ENCODE results near the gene SORBS2. TPM values are rescaled to one million over a fixed set of nuclear protein-coding genes. Genes with fewer than 3 reads are reported as not detected.

SORBS2 gene
- total RNA-seq, 1 experiment from 2014 or later = 0.34 TPM

GRCh38 chr4:185602397-185602796 lies 209.6 kb downstream of the SORBS2 start:
- ChIA-PET POLR2A (no interaction called here), RAD21 (ENCODE audit: low non-redundant PET in 1 of 2, low total read pairs in 2 of 2, uncharacterized antibody in 2 of 2, unreplicated experiment in 2 of 2) (no interaction called here), CTCF (interaction anchor here (1.3 to 1.4 kb wide), 2 partner anchors 13 to 436 kb away, joined by 3 to 4 read pairs; no protein-coding TSS in a partner anchor)
- Histone ChIP-seq H2AFZ (ENCODE audit: low read depth, low read length, poor library complexity, severe bottlenecking) (no peak overlapping the region), H3K36me3 (ENCODE audit: control insufficient read depth in 1 of 2, insufficient read depth in 2 of 2, low read length in 2 of 2) (no peaks in the 10 kb centered on the region), H3K4me3 (replicated peaks in 1 of 2; ENCODE audit: low read depth in 1 of 2, low read length in 2 of 2) (no peak overlapping the region), H3K4me1 (ENCODE audit: control insufficient read depth in 1 of 2, insufficient read depth in 2 of 2, low read length in 2 of 2) (no peaks in the 10 kb centered on the region), H4K20me1 (ENCODE audit: insufficient read depth) (no peaks in the 10 kb centered on the region), H3K4me2 (ENCODE audit: low read length) (no peak overlapping the region), H3K9me3 (ENCODE audit: control insufficient read depth in 1 of 2, insufficient read depth in 1 of 2, low read depth in 1 of 2, low read length in 2 of 2) (no peaks in the 10 kb centered on the region), H3K27me3 (ENCODE audit: insufficient read depth, low read length) (no peaks in the 10 kb centered on the region), H3K79me2 (ENCODE audit: insufficient read depth, low read length) (no peaks in the 10 kb centered on the region), H3K9me2 (ENCODE audit: insufficient read depth) (no peaks in the 10 kb centered on the region), H3K27ac (ENCODE audit: low read depth, low read length) (no peak overlapping the region), H3K9ac (ENCODE audit: low read length) (no peak overlapping the region)
- no TSS peak for BruUV-seq (replicated peaks)
- intact Hi-C loops (cut with micrococcal nuclease) = no loop called here
- DNase-seq (ENCODE audit: low read depth, low spot score) = no peak
- no peak for ATAC-seq
- no peak for TF ChIP-seq FOSL1 (IDR thresholded peaks at IDR 0.05; ENCODE audit: low read depth)
- no peak for TF ChIP-seq JUND (IDR thresholded peaks at IDR 0.05)
- no peak for TF ChIP-seq ELF1 (IDR thresholded peaks at IDR 0.05; ENCODE audit: borderline replicate concordance, low read depth)
- TF ChIP-seq YY1 (IDR thresholded peaks at IDR 0.05; ENCODE audit: extremely low read depth, insufficient replicate concordance, low read depth, low read length) = no peak
- TF ChIP-seq CBX3 (IDR thresholded peaks at IDR 0.05; ENCODE audit: low read depth) = no peak
- TF ChIP-seq SIN3A (IDR thresholded peaks at IDR 0.05; ENCODE audit: low read depth) = no peak

- ChIA-PET POLR2A (no interaction called here), RAD21 (ENCODE audit: low non-redundant PET in 1 of 2, low total read pairs in 2 of 2, uncharacterized antibody in 2 of 2, unreplicated experiment in 2 of 2) (interaction anchor here in 1 of 2 experiments (0.5 kb wide), 1 partner anchor 65 kb away, joined by 4 read pairs; the partner anchor contains the start of gene PDLIM3), CTCF (interaction anchor here (1.3 to 1.4 kb wide), 2 partner anchors 12 to 437 kb away, joined by 3 to 4 read pairs; no protein-coding TSS in a partner anchor)
- Histone ChIP-seq H4K20me1 (ENCODE audit: insufficient read depth) (no peaks in the 10 kb centered on the region), H3K36me3 (ENCODE audit: control insufficient read depth in 1 of 2, insufficient read depth in 2 of 2, low read length in 2 of 2) (no peaks in the 10 kb centered on the region), H3K4me1 (ENCODE audit: control insufficient read depth in 1 of 2, insufficient read depth in 2 of 2, low read length in 2 of 2) (no peaks in the 10 kb centered on the region), H3K9me2 (ENCODE audit: insufficient read depth) (no peaks in the 10 kb centered on the region), H3K27ac (ENCODE audit: low read depth, low read length) (no peak overlapping the region), H3K4me3 (replicated peaks in 1 of 2; ENCODE audit: low read depth in 1 of 2, low read length in 2 of 2) (no peak overlapping the region), H3K4me2 (ENCODE audit: low read length) (no peak overlapping the region), H3K79me2 (ENCODE audit: insufficient read depth, low read length) (no peaks in the 10 kb centered on the region), H3K9me3 (ENCODE audit: control insufficient read depth in 1 of 2, insufficient read depth in 1 of 2, low read depth in 1 of 2, low read length in 2 of 2) (no peaks in the 10 kb centered on the region), H2AFZ (ENCODE audit: low read depth, low read length, poor library complexity, severe bottlenecking) (no peak overlapping the region), H3K27me3 (ENCODE audit: insufficient read depth, low read length) (no peaks in the 10 kb centered on the region), H3K9ac (ENCODE audit: low read length) (no peak overlapping the region)
- DNase-seq (ENCODE audit: low read depth, low spot score) (no peak), ATAC-seq (no peak)
- intact Hi-C loops (cut with micrococcal nuclease) = no loop called here
- no TSS peak for BruUV-seq (replicated peaks)
- TF ChIP-seq RAD21 (IDR thresholded peaks at IDR 0.05; ENCODE audit: low read depth) (no peak), JUND (IDR thresholded peaks at IDR 0.05) (no peak), SP1 (IDR thresholded peaks at IDR 0.05; ENCODE audit: low read depth) (no peak), ZBTB33 (IDR thresholded peaks at IDR 0.05; ENCODE audit: extremely low read depth, insufficient replicate concordance, low read length) (no peak), EZH2 (IDR thresholded peaks at IDR 0.05) (no peak), YY1 (IDR thresholded peaks at IDR 0.05; ENCODE audit: extremely low read depth, insufficient replicate concordance, low read depth, low read length) (no peak), POLR2AphosphoS5 (IDR thresholded peaks at IDR 0.05; ENCODE audit: low read depth, low read length) (no peak)
Observed at GRCh38 chr4:185600801-185601434, 211.1 kb downstream of the SORBS2 start.
